Neuronal stem cell (in vitro differentiated cells): ENCODE results near the gene LTBP1.

Source experiments
- DNase-seq: peaks from one replicate; pipeline ENCODE4 v3.0.0-alpha.2; 2013; ENCODE audit warnings: low spot score
- H2AFZ ChIP-seq: one replicate; pipeline ENCODE4 v1.6.1; 2013; ENCODE audit warnings: mild to moderate bottlenecking, low read length, inconsistent platforms
- H2AK5ac ChIP-seq: 2 replicates; pipeline ENCODE4 v1.6.1; 2013; ENCODE audit warnings: low read depth, mild to moderate bottlenecking, inconsistent platforms, low read length, moderate library complexity, mixed read lengths
- H2BK120ac ChIP-seq: 2 replicates; pipeline ENCODE4 v1.6.1; 2013; ENCODE audit warnings: low read depth, mild to moderate bottlenecking, inconsistent platforms, low read length, moderate library complexity, mixed read lengths
- H2BK12ac ChIP-seq: one replicate; pipeline ENCODE4 v1.6.1; 2013; ENCODE audit warnings: low read length, inconsistent platforms
- H2BK15ac ChIP-seq: 2 replicates; pipeline ENCODE4 v1.6.1; 2013; ENCODE audit warnings: mild to moderate bottlenecking, low read length, inconsistent platforms, mixed read lengths
- H2BK5ac ChIP-seq: one replicate; pipeline ENCODE4 v1.6.1; 2013; ENCODE audit warnings: inconsistent platforms, mild to moderate bottlenecking, low read length, moderate library complexity
- H3K14ac ChIP-seq: one replicate; pipeline ENCODE4 v1.6.1; 2013; ENCODE audit warnings: low read length, inconsistent platforms
- H3K18ac ChIP-seq: 2 replicates; pipeline ENCODE4 v1.6.1; 2013; ENCODE audit warnings: low read length, inconsistent platforms
- H3K23ac ChIP-seq: 2 replicates; pipeline ENCODE4 v1.6.1; 2013; ENCODE audit warnings: low read depth, mild to moderate bottlenecking, mixed read lengths, low read length, inconsistent platforms; ENCODE audit not compliant: poor library complexity
- H3K27ac ChIP-seq: replicated peaks from 3 replicates; pipeline ENCODE4 v1.5.1; 2013; ENCODE audit warnings: low read length, inconsistent platforms
- H3K27me3 ChIP-seq, 3 experiments: 2 replicates each; pipeline ENCODE4 v1.6.1; 2013; ENCODE audit warnings: low read length in 3 of 3, mild to moderate bottlenecking in 2 of 3, inconsistent platforms in 1 of 3, low read depth in 1 of 3, mixed read lengths in 1 of 3, moderate library complexity in 1 of 3; ENCODE audit not compliant: control insufficient read depth in 3 of 3, insufficient read depth in 3 of 3
- H3K36me3 ChIP-seq, 2 donors: replicated peaks in 1 of 2; 2 replicates each; pipeline ENCODE4 v1.6.1; 2013; ENCODE audit warnings: low read length in 2 of 2; ENCODE audit not compliant: control insufficient read depth in 2 of 2, insufficient read depth in 2 of 2
- H3K4ac ChIP-seq: 2 replicates; pipeline ENCODE4 v1.6.1; 2013; ENCODE audit warnings: inconsistent platforms, mild to moderate bottlenecking, low read length, moderate library complexity
- H3K4me1 ChIP-seq, 2 donors: 1 replicate in 1 of 2; 2 replicates in 1 of 2; pipeline ENCODE4 v1.6.1; 2013; ENCODE audit warnings: low read length in 2 of 2, low read depth in 1 of 2; ENCODE audit not compliant: control insufficient read depth in 2 of 2, insufficient read depth in 1 of 2
- H3K4me2 ChIP-seq: one replicate; pipeline ENCODE4 v1.6.1; 2013; ENCODE audit warnings: mild to moderate bottlenecking, low read length, inconsistent platforms; ENCODE audit not compliant: insufficient read depth, poor library complexity, severe bottlenecking
- H3K4me3 ChIP-seq, 2 donors: 2 replicates each; pipeline ENCODE4 v1.5.1; 2013; ENCODE audit warnings: low read length in 2 of 2, mild to moderate bottlenecking in 2 of 2, inconsistent platforms in 1 of 2, moderate library complexity in 1 of 2
- H3K79me1 ChIP-seq: one replicate; pipeline ENCODE4 v1.6.1; 2013; ENCODE audit warnings: low read depth, mild to moderate bottlenecking, inconsistent platforms, low read length, moderate library complexity
- H3K9ac ChIP-seq: one replicate; pipeline ENCODE4 v1.6.1; 2013; ENCODE audit warnings: mild to moderate bottlenecking, low read depth, low read length, inconsistent platforms; ENCODE audit not compliant: poor library complexity
- H3K9me3 ChIP-seq, 2 donors: replicated peaks in 1 of 2; 2 replicates each; pipeline versions ENCODE3 to v1.6.1; 2013; ENCODE audit warnings: low read length in 2 of 2, mild to moderate bottlenecking in 2 of 2, inconsistent platforms in 1 of 2, low read depth in 1 of 2, mixed read lengths in 1 of 2, moderate library complexity in 1 of 2; ENCODE audit not compliant: control insufficient read depth in 2 of 2, insufficient read depth in 1 of 2
- H4K8ac ChIP-seq: one replicate; pipeline ENCODE4 v1.6.1; 2013; ENCODE audit warnings: low read depth, mild to moderate bottlenecking, inconsistent platforms, low read length, moderate library complexity
- H4K91ac ChIP-seq: one replicate; pipeline ENCODE4 v1.6.1; 2013; ENCODE audit warnings: low read length, low read depth, mild to moderate bottlenecking, inconsistent platforms; ENCODE audit not compliant: poor library complexity
- WGBS, 2 donors: extraction: QIAGEN DNeasy Blood & Tissue Kit; methylation state at CpG; one replicate each; pipeline ENCODE4 v1.1.7; 2013; ENCODE audit warnings: missing lambda C conversion rate in 2 of 2, mixed read lengths in 1 of 2; ENCODE audit not compliant: insufficient read length in 2 of 2, insufficient replicate concordance in 1 of 2; ENCODE audit errors: extremely low coverage in 2 of 2; 5-methylcytosine and 5-hydroxymethylcytosine counted together

The LTBP1 gene

DNA sequence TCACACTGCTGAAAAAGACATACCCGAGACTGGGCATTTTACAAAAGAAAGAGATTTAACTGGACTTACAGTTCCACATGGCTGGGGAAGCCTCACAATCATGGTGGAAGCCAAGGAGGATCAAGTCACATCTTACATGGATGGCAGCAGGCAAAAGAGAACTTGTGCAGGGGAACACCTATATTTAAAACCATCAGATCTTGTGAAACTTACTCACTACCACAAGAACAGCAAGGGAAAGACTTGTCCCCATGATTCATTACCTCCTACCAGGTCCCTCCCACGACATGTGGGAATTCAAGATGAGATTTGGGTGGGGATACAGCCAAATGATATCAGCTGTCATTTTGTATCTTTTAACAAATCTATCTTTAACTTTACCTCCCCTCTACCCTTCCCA is 278.6 kb downstream of the LTBP1 start:
- Histone ChIP-seq H2AK5ac (no peak overlapping the region), H2BK12ac (no peak overlapping the region), H3K4me3 (no peak overlapping the region), H4K91ac (no peak overlapping the region), H2BK15ac (no peak overlapping the region), H3K9me3 (no peaks in the 10 kb centered on the region), H3K36me3 (peaks cover 0 to 8% of the 10 kb centered on the region in 2 donors), H3K9ac (no peak overlapping the region), H2BK120ac (no peak overlapping the region), H3K14ac (no peak overlapping the region), H3K4ac (no peak overlapping the region), H3K23ac (no peak overlapping the region), H4K8ac (no peak overlapping the region), H3K27me3 (no peaks in the 10 kb centered on the region), H3K79me1 (no peaks in the 10 kb centered on the region), H3K18ac (no peak overlapping the region), H3K4me1 (no peaks in the 10 kb centered on the region), H2AFZ (no peak overlapping the region), H3K4me2 (no peak overlapping the region), H2BK5ac (no peak overlapping the region), H3K27ac (no peak overlapping the region)
- no peak for DNase-seq
- WGBS, 2 donors, result no CpG with 5 or more reads among the region's 2 CpGs

DNA sequence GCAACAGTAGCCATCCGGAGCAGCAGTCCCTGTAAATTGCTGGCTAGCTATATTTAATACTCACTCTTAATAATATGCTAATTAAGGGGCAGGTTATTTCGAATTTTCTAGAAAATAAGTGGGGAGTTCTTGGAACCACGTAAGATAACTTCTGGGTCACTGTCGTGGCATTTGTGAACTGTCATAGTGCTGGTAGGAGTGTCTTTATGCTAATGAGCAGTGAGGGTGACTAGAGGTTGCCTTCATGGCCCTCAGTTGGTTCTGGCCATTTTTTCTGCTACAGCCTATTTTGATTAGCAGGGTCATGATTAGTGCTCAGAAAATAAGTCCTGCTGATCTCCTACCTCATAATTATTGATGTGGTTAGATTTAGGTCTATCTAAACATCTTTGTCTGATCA is 279.8 kb downstream of the LTBP1 start:
- Histone ChIP-seq H3K4ac (no peak overlapping the region), H4K91ac (no peak overlapping the region), H3K4me1 (no peaks in the 10 kb centered on the region), H3K18ac (no peak overlapping the region), H3K4me2 (no peak overlapping the region), H2AK5ac (no peak overlapping the region), H3K36me3 (peaks cover 0 to 5% of the 10 kb centered on the region in 2 donors), H3K9ac (no peak overlapping the region), H3K23ac (no peak overlapping the region), H4K8ac (no peak overlapping the region), H2BK12ac (no peak overlapping the region), H3K27ac (no peak overlapping the region), H2AFZ (no peak overlapping the region), H2BK15ac (no peak overlapping the region), H3K27me3 (no peaks in the 10 kb centered on the region), H3K14ac (no peak overlapping the region), H3K79me1 (no peaks in the 10 kb centered on the region), H2BK120ac (no peak overlapping the region), H2BK5ac (no peak overlapping the region), H3K4me3 (no peak overlapping the region), H3K9me3 (no peaks in the 10 kb centered on the region)
- no peak for DNase-seq
- WGBS, 2 donors, result no CpG with 5 or more reads among the region's 4 CpGs

DNA sequence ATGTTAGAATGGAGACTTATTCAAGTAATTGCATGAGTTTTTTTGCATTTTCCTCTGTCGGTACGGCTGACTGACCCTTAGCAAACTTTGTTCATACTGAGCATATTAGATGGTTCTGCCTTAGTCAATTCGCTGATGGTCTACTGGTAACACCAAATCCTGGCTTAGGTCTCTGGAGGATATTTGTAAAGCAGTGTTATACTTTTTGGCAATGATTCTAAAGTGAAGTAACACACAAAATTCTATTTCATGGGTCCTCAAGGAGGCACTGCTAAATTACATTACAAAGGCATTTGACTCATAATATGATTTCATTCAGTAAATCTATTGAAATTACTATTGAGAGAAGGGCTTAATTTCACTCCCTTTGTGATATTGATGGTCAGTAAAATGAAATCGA is 282.9 kb downstream of the LTBP1 start:
- no peak overlapping the region for H2AK5ac ChIP-seq
- no peak overlapping the region for H4K8ac ChIP-seq
- WGBS, 2 donors, result no CpG with 5 or more reads among the region's 4 CpGs

DNA sequence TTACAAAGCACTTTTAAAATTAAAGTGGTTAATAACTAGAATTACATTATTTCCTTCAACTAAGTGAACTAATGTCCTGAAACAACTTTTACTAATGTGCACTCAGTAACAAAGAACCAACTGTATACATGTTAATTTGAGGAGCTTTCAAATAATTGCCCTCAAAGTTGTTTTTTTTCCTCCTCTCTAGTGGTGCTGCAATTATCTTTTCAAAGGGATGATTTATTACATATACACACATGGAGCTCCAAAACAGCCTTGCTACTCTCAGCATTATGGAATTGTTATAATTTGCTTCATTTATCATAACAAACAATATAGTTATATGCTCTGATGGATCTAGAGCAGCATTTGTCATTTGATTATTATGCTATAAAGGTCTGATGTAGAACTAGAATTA is 283.4 kb downstream of the LTBP1 start:
- no peak overlapping the region for H2BK12ac ChIP-seq
- H3K9ac ChIP-seq, result no peak overlapping the region
- H2BK5ac ChIP-seq, result no peak overlapping the region
- no peak overlapping the region for H4K91ac ChIP-seq
- no peaks in the 10 kb centered on the region for H3K4me1 ChIP-seq
- no peak overlapping the region for H2BK120ac ChIP-seq
- H3K4me2 ChIP-seq, result no peak overlapping the region
- no peak overlapping the region for H3K4me3 ChIP-seq
- H3K79me1 ChIP-seq, result no peaks in the 10 kb centered on the region
- no peak overlapping the region for H3K27ac ChIP-seq
- no peaks in the 10 kb centered on the region for H3K9me3 ChIP-seq
- H3K18ac ChIP-seq, result no peak overlapping the region
- no peak overlapping the region for H3K4ac ChIP-seq
- no peak overlapping the region for H3K14ac ChIP-seq
- no peak overlapping the region for H2AK5ac ChIP-seq
- H2AFZ ChIP-seq, result no peak overlapping the region
- no peak overlapping the region for H4K8ac ChIP-seq
- DNase-seq, result no peak
- H2BK15ac ChIP-seq, result no peak overlapping the region
- no peak overlapping the region for H3K23ac ChIP-seq
- H3K27me3 ChIP-seq, result no peaks in the 10 kb centered on the region
- peaks cover 0 to 2% of the 10 kb centered on the region in 2 donors for H3K36me3 ChIP-seq

More for the DNA sequence above, 282.9 kb downstream of the LTBP1 start:
- no peak for DNase-seq
- Histone ChIP-seq H3K4me1 (no peaks in the 10 kb centered on the region), H3K27ac (no peak overlapping the region), H3K4ac (no peak overlapping the region), H3K18ac (no peak overlapping the region), H3K9ac (no peak overlapping the region), H4K91ac (no peak overlapping the region), H3K36me3 (peaks cover 0 to 2% of the 10 kb centered on the region in 2 donors), H2BK12ac (no peak overlapping the region), H3K23ac (no peak overlapping the region), H2BK15ac (no peak overlapping the region), H3K4me2 (no peak overlapping the region), H3K79me1 (no peaks in the 10 kb centered on the region), H3K14ac (no peak overlapping the region), H3K9me3 (no peaks in the 10 kb centered on the region), H2BK120ac (no peak overlapping the region), H2AFZ (no peak overlapping the region), H3K4me3 (no peak overlapping the region), H2BK5ac (no peak overlapping the region), H3K27me3 (no peaks in the 10 kb centered on the region)
